Activated CD4-positive, alpha-beta T cell treated with anti-CD3 and anti-CD28 coated beads for 48 hours (primary cell): ENCODE results near the gene LMAN1L.
A peak's percentile ranks its signal among the peaks of the same experiment; 100 is the strongest.

ENCODE experiments used
- DNase-seq: peaks from one replicate; pipeline ENCODE4 v3.0.0-alpha.2; 2020

Gene LMAN1L

DNA sequence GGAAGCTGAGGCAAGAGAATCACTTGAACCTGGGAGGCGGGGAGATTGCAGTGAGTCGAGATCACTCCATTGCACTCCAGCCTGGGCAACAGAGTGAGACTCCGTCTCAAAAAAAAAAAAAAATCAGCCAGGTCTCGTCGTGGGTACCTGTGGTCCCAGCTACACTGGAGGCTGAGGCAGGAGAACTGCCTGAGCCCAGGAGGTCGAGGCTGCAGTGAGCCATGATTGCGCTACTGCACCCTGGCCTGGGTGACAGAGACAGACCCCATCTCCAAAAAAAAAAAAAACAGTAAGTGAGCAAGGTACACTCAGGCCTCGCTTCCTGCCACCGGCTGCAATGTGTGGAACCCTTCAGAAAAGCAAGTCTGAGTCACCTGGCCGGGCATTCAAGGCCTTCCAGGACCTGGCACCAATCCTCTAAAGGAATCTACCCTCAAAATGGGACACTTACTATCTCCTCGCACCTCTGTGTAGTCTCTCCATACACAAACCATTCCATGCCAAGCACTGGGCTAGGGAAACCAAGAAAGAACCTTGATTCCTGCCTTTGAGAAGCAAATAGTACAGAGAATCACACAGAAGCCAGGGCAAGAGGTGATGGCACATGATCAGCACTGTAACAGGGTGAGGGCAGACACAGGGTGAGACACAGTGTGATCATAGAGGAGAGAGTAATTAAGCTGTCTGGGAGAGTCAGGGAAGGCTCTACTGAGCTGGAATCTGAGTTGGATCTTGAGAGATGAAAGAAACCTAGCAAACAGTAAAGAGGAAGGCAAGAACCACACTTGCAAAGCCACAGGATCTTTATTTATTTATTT, 50.8 kb downstream of the LMAN1L start:
- peak; percentile 19 for DNase-seq

DNA sequence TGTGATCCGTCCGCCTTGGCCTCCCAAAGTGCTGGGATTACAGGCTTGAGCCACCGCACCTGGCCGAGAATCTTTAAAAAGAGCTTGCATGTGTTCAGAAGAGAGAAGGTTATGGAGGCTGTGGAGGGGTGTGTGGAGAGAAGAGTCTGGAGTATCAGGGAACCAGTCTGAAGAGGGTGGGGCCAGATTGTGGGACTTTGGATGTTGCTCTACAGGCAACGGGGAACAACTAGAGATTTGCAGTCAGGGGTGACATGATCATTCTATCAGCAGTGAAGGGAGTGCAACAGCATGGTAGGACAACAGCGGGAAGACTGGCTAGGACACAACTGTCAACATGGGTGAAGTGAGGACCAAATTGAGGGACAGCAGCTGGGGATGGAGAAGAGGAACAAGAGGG, 51.7 kb downstream of the LMAN1L start:
- DNase-seq, result no peak

DNA sequence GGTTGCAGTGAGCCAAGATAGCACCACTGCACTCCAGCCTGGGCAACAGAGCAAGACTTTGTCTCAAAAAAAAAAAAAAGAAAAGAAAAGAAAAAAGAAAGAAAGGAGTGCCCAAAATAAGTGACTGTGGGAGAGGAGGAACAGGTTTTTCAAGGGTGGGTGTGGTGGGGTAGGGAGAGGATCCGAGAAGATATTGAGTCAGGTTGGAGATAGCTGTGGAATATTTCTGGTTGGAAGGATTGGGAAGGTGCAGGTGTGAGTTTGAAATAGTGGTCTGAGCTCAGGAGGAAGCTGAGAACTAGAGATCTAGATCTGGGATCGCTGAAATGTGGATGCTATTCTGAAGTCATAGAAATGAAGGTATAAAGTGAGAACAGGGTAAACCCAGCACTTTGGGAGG, 52.7 kb downstream of the LMAN1L start:
- DNase-seq, result no peak

DNA sequence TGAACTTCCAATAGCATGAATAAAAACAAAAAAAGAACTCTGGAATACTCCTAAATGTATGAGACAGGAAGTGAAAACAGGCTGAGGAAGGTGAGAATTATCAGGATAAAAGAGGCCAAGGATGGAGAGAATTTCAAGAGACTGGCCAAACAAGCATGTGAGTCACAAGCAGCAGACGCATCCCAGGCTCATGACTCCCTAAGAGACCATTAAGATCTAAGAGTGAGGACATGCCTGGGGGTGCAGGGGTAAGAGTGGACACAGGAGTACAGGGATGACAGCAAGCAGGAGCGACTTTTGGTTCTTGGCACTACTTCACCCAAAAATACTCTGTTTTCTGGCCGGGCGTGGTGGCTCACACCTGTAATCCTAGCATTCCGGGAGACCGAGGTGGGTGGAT, 53.5 kb downstream of the LMAN1L start:
- no peak for DNase-seq

DNA sequence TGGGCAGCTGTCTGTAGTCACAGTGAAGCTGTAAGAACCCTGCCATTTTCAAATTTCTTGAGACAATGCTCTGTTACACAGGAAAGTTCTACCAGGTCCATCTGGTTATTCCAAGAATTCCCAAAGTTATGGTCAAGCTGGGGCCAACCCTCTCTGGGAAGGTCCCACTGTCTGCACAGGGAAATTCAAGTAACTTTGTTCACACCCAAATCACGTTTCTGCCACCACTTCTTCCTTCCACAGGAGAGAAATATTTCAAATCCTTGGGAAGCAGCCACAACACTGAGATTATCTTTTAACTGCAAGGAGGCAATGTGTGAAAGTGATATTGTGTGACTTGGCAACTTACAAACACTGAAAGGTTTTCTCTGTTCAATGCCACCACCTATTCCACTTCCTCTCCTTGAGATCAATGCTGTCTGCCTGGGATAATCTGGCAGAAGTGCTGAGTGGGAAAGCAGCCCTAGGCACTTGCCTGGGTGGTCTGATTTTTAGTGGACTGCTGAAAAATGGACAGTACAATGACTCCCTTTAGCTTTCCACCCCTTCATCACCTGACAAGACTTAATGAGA, 54.9 kb downstream of the LMAN1L start:
- no peak for DNase-seq

DNA sequence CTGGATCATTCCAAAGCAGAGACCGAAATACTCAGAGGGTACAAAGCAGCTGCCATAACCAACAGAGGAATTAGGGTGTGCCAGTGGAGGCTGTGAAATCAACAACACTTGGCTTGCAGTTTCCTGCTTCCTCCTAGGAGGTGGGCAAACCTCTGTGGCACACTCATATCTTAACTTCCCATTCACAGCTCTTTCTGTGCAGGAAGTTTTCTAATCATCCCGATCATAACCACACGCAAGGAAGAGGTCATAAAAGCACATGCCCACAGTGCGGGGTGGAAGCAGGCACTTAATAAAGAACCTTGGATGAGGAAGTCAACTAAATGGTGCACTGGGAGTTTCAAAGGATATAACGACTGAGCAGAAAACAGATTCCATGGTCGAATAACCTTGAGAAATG, 55.4 kb downstream of the LMAN1L start:
- no peak for DNase-seq

DNA sequence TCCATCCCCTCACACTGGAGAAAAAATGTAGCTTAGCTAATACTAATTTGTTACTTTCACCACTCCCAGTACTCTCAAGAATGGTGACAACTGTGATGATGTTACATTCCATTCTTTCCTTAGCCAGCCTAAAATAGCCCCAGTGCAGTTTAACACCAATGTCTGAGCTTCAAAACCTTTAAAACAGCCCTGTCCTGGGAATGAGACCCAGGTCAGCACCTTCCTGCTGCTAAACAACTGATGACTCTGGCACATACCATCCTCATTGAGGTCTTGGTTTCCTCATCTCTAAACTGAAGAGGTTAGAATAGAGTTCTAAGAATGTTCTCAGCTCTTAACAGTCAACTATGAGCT, 56.7 kb downstream of the LMAN1L start:
- no peak for DNase-seq

DNA sequence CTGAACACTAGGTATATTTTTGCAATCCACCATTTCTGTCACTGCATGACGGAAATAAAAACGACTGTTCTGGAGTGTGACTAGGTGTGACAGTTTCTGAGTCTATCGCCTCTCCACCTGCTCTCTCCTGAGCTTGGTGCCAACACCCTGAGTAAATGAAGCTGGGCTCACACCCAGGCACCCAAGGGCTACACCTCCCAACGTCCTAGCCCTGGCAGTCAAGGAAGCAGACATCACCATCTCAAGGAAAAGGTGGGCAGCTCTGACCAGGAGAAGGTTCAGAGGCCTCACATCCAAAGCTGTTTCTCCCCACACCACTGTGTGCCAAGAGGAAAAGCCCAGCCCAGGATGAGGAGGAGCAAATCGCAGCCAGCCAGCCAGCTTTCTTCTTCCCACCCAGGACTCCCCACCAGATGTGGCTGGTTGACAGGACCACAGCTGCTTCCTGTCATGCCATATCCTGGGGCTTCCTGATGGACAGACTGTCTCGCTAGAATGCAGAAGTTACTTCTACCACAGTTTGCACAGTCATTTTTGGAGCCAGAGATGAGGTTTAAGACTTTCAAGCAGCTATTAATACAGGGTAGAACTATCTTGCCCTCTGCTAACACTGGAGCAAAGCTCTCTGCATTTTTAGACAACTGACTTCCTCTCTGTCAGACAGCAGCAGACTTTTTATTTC, 57.2 kb downstream of the LMAN1L start:
- peak; percentile 58 for DNase-seq

DNA sequence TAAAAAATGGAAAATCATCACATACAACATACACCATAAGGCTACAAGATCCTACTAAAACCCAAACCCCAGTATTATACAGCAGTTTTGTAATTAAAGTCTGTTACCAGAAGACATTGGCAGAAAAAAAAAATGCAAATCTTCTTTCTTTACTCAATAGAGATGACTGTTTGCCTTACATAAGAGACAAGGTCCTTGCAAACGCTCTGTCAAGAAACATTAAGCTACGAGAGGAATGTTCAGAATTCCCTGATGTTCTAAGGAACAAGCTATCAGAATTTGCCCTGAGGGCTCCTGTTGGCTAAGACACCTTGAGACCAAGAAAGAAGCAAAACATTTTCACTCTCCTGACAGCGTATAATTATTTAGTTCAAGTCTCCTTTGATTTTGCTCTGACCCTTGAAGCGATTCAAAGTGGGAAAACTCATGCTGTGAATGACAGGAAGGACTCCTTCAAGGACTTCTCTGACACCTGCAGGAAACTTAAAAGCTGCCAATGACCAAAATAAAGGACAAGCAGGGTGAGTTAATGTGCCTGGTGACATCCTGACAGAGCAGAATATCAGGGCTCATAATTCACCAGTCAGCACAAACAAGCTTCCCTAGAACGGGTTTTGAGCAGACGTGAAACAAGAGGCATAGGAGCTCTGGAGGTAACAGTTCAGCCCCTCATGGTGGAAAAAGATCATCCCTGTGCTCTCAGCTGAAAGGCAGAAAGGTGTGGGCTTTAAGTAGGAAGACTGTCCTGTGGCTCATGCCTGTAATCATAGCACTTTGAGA, 58.0 kb downstream of the LMAN1L start:
- DNase-seq, result no peak

DNA sequence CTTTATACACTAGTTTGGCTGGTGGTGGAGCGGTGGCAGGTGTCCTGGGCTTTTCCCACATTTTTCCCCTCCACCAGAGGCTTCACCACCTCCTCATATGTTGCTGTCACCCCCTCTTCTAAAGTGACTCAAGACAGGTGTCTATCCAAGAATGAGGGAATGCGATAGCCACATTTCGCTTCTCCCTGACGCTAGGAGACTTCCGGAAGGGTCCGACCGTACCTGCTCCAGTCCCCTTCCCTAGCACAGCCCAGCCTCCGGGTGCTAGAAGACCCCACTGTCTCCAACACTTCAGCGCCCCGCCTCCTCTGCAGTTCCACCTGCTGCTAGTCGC, 60.0 kb downstream of the LMAN1L start:
- no peak for DNase-seq

DNA sequence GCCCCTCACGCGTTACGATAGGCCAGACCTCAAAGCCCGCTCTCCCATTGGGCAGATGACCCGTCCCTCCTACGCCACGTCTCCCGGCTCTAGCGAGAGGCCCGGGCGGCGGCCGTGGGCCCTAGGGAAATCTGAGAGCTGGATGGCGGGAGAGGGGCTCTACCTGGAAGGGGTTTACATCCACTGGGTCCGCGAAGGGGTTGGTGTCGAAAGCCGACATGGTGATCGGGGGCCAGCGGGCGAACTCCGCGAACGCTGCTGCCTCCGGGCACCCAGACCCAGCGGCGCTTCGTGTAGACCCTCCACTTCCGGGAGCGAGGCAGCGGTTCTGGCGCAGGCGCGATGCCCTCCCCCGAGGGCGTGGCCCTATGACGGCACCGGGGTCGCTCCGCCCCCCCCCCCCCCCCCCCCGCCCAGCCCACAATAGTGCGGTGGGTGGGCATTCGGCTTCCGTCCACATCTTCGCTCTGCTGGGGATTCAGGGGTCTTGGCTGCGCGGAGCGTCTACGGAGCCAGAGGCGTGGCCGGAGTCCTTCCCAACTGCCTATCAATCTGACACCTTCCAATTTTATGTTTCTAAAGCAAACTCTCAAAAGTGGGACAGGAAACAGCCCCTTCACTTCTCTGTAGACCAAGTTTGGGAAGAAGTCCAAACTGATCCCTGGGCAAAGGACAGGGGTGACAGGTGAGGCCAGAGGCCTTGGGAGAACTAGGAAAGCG, 60.6 kb downstream of the LMAN1L start, which contains the start of gene SCAMP2:
Gene SCAMP2 (minus strand): TSS at position 330 of the 720 bp plus-strand sequence. CDS start 110 bp downstream, at position 220.
- DNase-seq, result peak; percentile 93

DNA sequence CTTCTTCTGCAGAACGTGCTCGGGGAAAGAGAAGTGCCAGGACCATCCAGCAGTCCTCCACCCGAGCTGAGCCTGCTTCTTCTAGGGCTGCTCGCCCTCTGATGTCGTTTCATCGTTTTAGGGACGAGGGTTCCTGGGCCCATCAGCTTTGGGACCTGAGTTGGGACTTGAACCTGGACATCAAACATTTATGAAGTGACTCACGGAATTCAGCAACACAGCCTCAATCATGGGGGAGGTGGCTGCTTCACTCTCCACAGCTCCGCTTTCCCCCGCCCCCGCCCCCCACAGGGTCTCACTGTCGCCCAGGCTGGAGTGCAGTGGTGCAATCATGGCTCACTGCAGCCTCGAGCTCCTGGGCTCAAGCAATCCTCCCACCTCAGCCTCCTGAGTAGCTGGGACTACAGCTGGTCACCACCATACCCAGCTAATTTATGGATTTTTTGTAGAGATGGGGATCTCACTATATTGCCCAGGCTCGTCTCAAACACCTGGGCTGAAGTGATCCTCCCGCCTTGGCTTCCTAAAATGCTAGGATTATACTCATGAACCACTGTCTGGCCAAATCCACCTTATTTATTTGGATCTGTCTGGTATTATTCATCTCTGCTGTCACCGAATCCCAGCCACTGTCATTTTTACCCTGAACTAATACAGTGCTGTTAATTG, 61.3 kb downstream of the LMAN1L start:
- peak; percentile 26 for DNase-seq
